Panc1 (cell line): ENCODE results near the gene LRRC34. TPM values are rescaled to one million over a fixed set of nuclear protein-coding genes. Genes with fewer than 3 reads are reported as not detected.

ENCODE experiments used
- ATAC-seq: fragments of 200-7000 bp; cut with Tn5 transposase; 2 replicates; pipeline ENCODE4 v1.9.1; 2020; ENCODE audit warnings: mild to moderate bottlenecking, moderate library complexity
- BruUV-seq: library from RNA; stranded (reverse); fragments of 400-500 nt; replicated peaks from 2 replicates; lab custom pipeline; 2021; lab: Mats Ljungman, UMichigan
- CTCF ChIA-PET: fragments of 300-600 bp; sonication (Branson Sonifier 250); formaldehyde crosslinking; loops from one replicate; lab custom pipeline; 2022; ENCODE audit warnings: antibody characterized with exemption; lab: Charles Lee
- POLR2A ChIA-PET: fragments of 300-600 bp; sonication (Branson Sonifier 250); formaldehyde crosslinking; loops from one replicate; lab custom pipeline; 2022; ENCODE audit warnings: antibody characterized with exemption; lab: Charles Lee
- DNase-seq: peaks from one replicate; pipeline ENCODE4 v3.0.0-alpha.2; 2010; ENCODE audit warnings: low read depth, low spot score
- H3K27ac ChIP-seq: 2 replicates; pipeline ENCODE4 v1.5.1; 2011; ENCODE audit warnings: mild to moderate bottlenecking, low read length, inconsistent platforms
- H3K27me3 ChIP-seq: fragments of 200-500 bp; sonication (Bioruptor generic); 2 replicates; pipeline ENCODE4 v1.6.0; 2014; ENCODE audit warnings: low read length, inconsistent platforms; ENCODE audit not compliant: control insufficient read depth, insufficient read depth
- H3K36me3 ChIP-seq: fragments of 200-500 bp; sonication (Bioruptor generic); 2 replicates; pipeline ENCODE4 v1.5.1; 2014; ENCODE audit warnings: inconsistent platforms, mild to moderate bottlenecking, low read length, moderate library complexity; ENCODE audit not compliant: control insufficient read depth, insufficient read depth
- H3K4me1 ChIP-seq: 2 replicates; pipeline ENCODE4 v1.5.1; 2011; ENCODE audit warnings: inconsistent platforms, mild to moderate bottlenecking, low read length, moderate library complexity; ENCODE audit not compliant: control insufficient read depth, insufficient read depth
- H3K4me3 ChIP-seq, 2 experiments: 2 replicates each; pipeline ENCODE4 v1.5.1; 2011 to 2012; ENCODE audit warnings: low read depth in 2 of 2, low read length in 2 of 2, mild to moderate bottlenecking in 2 of 2, inconsistent platforms in 1 of 2, moderate library complexity in 1 of 2
- H3K9me3 ChIP-seq: fragments of 200-500 bp; sonication (Bioruptor generic); 2 replicates; pipeline ENCODE4 v1.5.1; 2014; ENCODE audit warnings: low read depth, mild to moderate bottlenecking, inconsistent platforms, low read length, moderate library complexity; ENCODE audit not compliant: control insufficient read depth, insufficient read depth
- CTCF ChIP-seq: fragments of 450-650 bp; IDR thresholded peaks from 2 replicates; pipeline ENCODE4 v1.5.1; 2017; ENCODE audit warnings: mild to moderate bottlenecking
- POLR2AphosphoS5 ChIP-seq: IDR thresholded peaks from 2 replicates; pipeline ENCODE4 v1.6.1; 2012; ENCODE audit warnings: mild to moderate bottlenecking, low read depth, low read length, moderate library complexity
- REST ChIP-seq, 2 experiments: IDR thresholded peaks; 2 replicates each; pipeline ENCODE4 v1.6.1; 2011 to 2012; ENCODE audit warnings: low read depth in 2 of 2, control low read depth in 1 of 2, low read length in 1 of 2, mild to moderate bottlenecking in 1 of 2, moderate library complexity in 1 of 2; ENCODE audit not compliant: insufficient read depth in 1 of 2
- SIN3A ChIP-seq: IDR thresholded peaks from 2 replicates; pipeline ENCODE4 v1.6.1; 2012; ENCODE audit warnings: low read depth, mild to moderate bottlenecking, low read length, moderate library complexity, borderline replicate concordance; ENCODE audit not compliant: insufficient read depth
- TCF7L2 ChIP-seq: IDR thresholded peaks from 2 replicates; pipeline ENCODE4 v1.6.1; 2011; ENCODE audit warnings: mild to moderate bottlenecking, low read depth, low read length, inconsistent platforms
- in situ Hi-C: cut with HindIII; loops from 2 replicates; pipeline ENCODE4 v1.10.0; 2016; ENCODE audit warnings: low sequenced_read_pairs, low pct_unique_long_range_greater_than_20kb
- intact Hi-C: fragments of 100-400 bp; cut with micrococcal nuclease; formaldehyde crosslinking; loops from one replicate; pipeline ENCODE4 v1.10.0; 2022; ENCODE audit not compliant: unreplicated experiment
- total RNA-seq: library from RNA; stranded (reverse); gene quantifications from one replicate; pipeline ENCODE4 v1.2.1, GENCODE V29; 2021; ENCODE audit not compliant: unreplicated experiment

LRRC34 gene
- total RNA-seq, 1 experiment from 2014 or later, result 1.2 TPM

GRCh38 chr3:169792359-169792758, 20.3 kb downstream of the LRRC34 start:
- intact Hi-C loops, result no loop called here
- H3K36me3 ChIP-seq, result peaks cover 16% of the 10 kb centered on the region
- no TSS peak for BruUV-seq
- H3K27me3 ChIP-seq, result no peaks in the 10 kb centered on the region
- H3K9me3 ChIP-seq, result no peaks in the 10 kb centered on the region
- in situ Hi-C loops, result no loop called here
- no peak for TF ChIP-seq CTCF
- no peak for TF ChIP-seq POLR2AphosphoS5
- no peak for TF ChIP-seq SIN3A
- TF ChIP-seq TCF7L2, result no peak
- no peak for TF ChIP-seq REST (IDR thresholded peaks at IDR 0.05; ENCODE audit: insufficient read depth in 1 of 2, low read depth in 2 of 2, low read length in 1 of 2)
- ATAC-seq (no peak), DNase-seq (no peak)
- no peak overlapping the region for H3K4me3 ChIP-seq
- no peaks in the 10 kb centered on the region for H3K4me1 ChIP-seq
- CTCF ChIA-PET, result no interaction called here
- POLR2A ChIA-PET, result no interaction called here
- no peak overlapping the region for H3K27ac ChIP-seq

- peak; percentile 20; the same call in 1 of the 2 replicates for TF ChIP-seq POLR2AphosphoS5
- TF ChIP-seq CTCF, result no peak
- no peak for DNase-seq
- Histone ChIP-seq H3K27me3 (no peaks in the 10 kb centered on the region), H3K9me3 (no peaks in the 10 kb centered on the region), H3K4me1 (no peaks in the 10 kb centered on the region), H3K4me3 (no peak overlapping the region), H3K36me3 (peaks cover 29% of the 10 kb centered on the region), H3K27ac (no peak overlapping the region)
- ChIA-PET POLR2A (no interaction called here), CTCF (no interaction called here)
- intact Hi-C loops, result no loop called here
- in situ Hi-C loops, result no loop called here
- no TSS peak for BruUV-seq
- ATAC-seq, result no peak; the same call in 1 of the 2 replicates
These were observed 21.8 kb downstream of the LRRC34 start for GRCh38 chr3:169790687-169791429.
